ENCODE results near the gene TFR2. TPM values are rescaled to one million over a fixed set of nuclear protein-coding genes. Genes with fewer than 3 reads are reported as not detected.

The TFR2 gene
- total and polyA plus RNA-seq, 9 of the 15 experiments (the other 6 are each of a cell fraction or from before 2014, with no cell fraction given) = 3.8 to 123 (median 51.1) TPM

DNA sequence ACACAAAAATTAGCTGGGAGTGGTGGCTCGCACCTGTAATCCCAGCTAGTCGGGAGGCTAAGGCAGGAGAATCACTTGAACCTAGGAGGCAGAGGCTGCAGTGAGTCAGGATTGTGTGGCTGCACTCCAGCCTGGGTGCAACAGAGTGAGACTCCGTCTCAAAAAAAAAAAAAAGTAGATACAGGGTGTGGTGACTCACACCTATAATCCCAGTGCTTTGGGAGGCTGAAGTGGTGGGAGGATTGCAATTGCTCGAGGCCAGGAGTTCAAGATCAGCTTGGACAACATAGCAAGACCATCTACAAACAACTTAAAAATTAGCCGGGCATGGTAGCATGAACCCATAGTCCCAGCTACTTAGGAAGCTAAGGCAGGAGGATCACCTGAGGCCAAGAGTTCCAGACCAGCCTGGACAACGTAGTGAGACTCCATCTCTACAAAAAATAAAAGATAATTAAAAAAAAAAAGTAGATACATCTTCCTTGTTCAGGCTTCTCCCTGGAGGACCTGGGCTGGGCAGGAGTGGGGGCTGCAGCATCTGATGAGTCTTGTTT lies 27.0 kb downstream of the TFR2 start (continued):
- TF ChIP-seq ZNF75A (CRISPR knock-in tag; IDR thresholded peaks at IDR 0.05) (no peak), CBX3 (IDR thresholded peaks at IDR 0.05; ENCODE audit: borderline replicate concordance in 1 of 2, low read length in 2 of 2) (peak in 1 of 2 experiments; percentile 11; a peak in 1 of 3 replicates), ZNF695 (CRISPR knock-in tag; IDR thresholded peaks at IDR 0.05) (no peak), SMARCA5 (IDR thresholded peaks at IDR 0.05) (peak; percentile 40; the same call in 1 of the 2 replicates), FOSL1 (tag; conservative IDR thresholded peaks at IDR 0.05) (peak; percentile 31; the same call in 1 of the 2 replicates), JUND (IDR thresholded peaks at IDR 0.05; ENCODE audit: borderline replicate concordance, low read depth, low read length) (peak; percentile 27; the same call in 1 of the 2 replicates), JUND (tag; IDR thresholded peaks at IDR 0.05; ENCODE audit: borderline replicate concordance, low read depth, low read length) (no peak), ARID1B (IDR thresholded peaks at IDR 0.05) (0 out of 2 replicates have a peak, but pooled peaks have one; percentile 17)
- TF ChIP-seq, protein P1, sequence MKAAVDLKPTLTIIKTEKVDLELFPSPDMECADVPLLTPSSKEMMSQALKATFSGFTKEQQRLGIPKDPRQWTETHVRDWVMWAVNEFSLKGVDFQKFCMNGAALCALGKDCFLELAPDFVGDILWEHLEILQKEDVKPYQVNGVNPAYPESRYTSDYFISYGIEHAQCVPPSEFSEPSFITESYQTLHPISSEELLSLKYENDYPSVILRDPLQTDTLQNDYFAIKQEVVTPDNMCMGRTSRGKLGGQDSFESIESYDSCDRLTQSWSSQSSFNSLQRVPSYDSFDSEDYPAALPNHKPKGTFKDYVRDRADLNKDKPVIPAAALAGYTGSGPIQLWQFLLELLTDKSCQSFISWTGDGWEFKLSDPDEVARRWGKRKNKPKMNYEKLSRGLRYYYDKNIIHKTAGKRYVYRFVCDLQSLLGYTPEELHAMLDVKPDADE (conservative IDR thresholded peaks at IDR 0.05; ENCODE audit: control insufficient read depth, low read depth, low read length) = no peak

Measured in K562 (cell line).